H9 (cell line): Measurements from ENCODE around the gene ZNF76. TPM values are rescaled to one million over a fixed set of nuclear protein-coding genes. Genes with fewer than 3 reads are reported as not detected.

ENCODE experiments used
- DNase-seq: peaks from one replicate; pipeline ENCODE4 v3.0.0-alpha.2; 2017
- H2AFZ ChIP-seq: one replicate; pipeline ENCODE4 v1.6.1; 2013; ENCODE audit warnings: mild to moderate bottlenecking, low read length, control low read depth, moderate library complexity
- H2AK5ac ChIP-seq: 2 replicates; pipeline ENCODE4 v1.6.1; 2013; ENCODE audit warnings: low read length, control low read depth, mixed read lengths; ENCODE audit not compliant: insufficient read length
- H2BK120ac ChIP-seq: one replicate; pipeline ENCODE4 v1.6.1; 2013; ENCODE audit warnings: low read depth, mild to moderate bottlenecking, low read length, control low read depth, inconsistent platforms; ENCODE audit not compliant: poor library complexity, severe bottlenecking
- H2BK12ac ChIP-seq: 2 replicates; pipeline ENCODE4 v1.6.1; 2013; ENCODE audit warnings: low read length, control low read depth, mixed read lengths, low read depth; ENCODE audit not compliant: insufficient read length
- H2BK15ac ChIP-seq: 2 replicates; pipeline ENCODE4 v1.6.1; 2013; ENCODE audit warnings: low read depth, low read length, control low read depth
- H2BK20ac ChIP-seq: one replicate; pipeline ENCODE4 v1.6.1; 2013; ENCODE audit warnings: low read depth, mild to moderate bottlenecking, low read length, control low read depth, inconsistent platforms; ENCODE audit not compliant: poor library complexity, severe bottlenecking
- H2BK5ac ChIP-seq: 2 replicates; pipeline ENCODE4 v1.6.1; 2013; ENCODE audit warnings: low read length, control low read depth, mixed read lengths; ENCODE audit not compliant: insufficient read length
- H3K14ac ChIP-seq: 2 replicates; pipeline ENCODE4 v1.6.1; 2013; ENCODE audit warnings: low read length, control low read depth; ENCODE audit not compliant: insufficient read depth
- H3K18ac ChIP-seq: 2 replicates; pipeline ENCODE4 v1.6.1; 2013; ENCODE audit warnings: low read depth, mild to moderate bottlenecking, mixed read lengths, low read length, control low read depth; ENCODE audit not compliant: insufficient read length
- H3K23ac ChIP-seq: 2 replicates; pipeline ENCODE4 v1.6.1; 2013; ENCODE audit warnings: low read length, control low read depth, mixed read lengths, low read depth; ENCODE audit not compliant: insufficient read length
- H3K23me2 ChIP-seq: 2 replicates; pipeline ENCODE4 v1.6.1; 2013; ENCODE audit warnings: low read depth, mild to moderate bottlenecking, mixed read lengths, low read length, control low read depth; ENCODE audit not compliant: insufficient read length, poor library complexity, severe bottlenecking
- H3K27ac ChIP-seq: 2 replicates; pipeline ENCODE4 v1.5.1; 2013; ENCODE audit warnings: low read length, control low read depth, mixed read lengths, low read depth; ENCODE audit not compliant: insufficient read length
- H3K27me3 ChIP-seq: 2 replicates; pipeline ENCODE4 v1.6.1; 2013; ENCODE audit warnings: low read length, control low read depth, inconsistent platforms; ENCODE audit not compliant: insufficient read depth
- H3K4ac ChIP-seq: 2 replicates; pipeline ENCODE4 v1.6.1; 2013; ENCODE audit warnings: low read depth, mild to moderate bottlenecking, control low read depth, inconsistent platforms, low read length, moderate library complexity
- H3K4me1 ChIP-seq: 2 replicates; pipeline ENCODE4 v1.6.1; 2013; ENCODE audit warnings: low read length, control low read depth, inconsistent platforms; ENCODE audit not compliant: insufficient read depth
- H3K4me2 ChIP-seq: 2 replicates; pipeline ENCODE4 v1.6.1; 2013; ENCODE audit warnings: low read length, control low read depth, mixed read lengths; ENCODE audit not compliant: insufficient read length, insufficient read depth
- H3K56ac ChIP-seq: 2 replicates; pipeline ENCODE4 v1.6.1; 2013; ENCODE audit warnings: low read depth, mild to moderate bottlenecking, mixed read lengths, low read length, control low read depth; ENCODE audit not compliant: insufficient read length
- H3K79me1 ChIP-seq: 2 replicates; pipeline ENCODE4 v1.6.1; 2013; ENCODE audit warnings: low read depth, mild to moderate bottlenecking, moderate library complexity, low read length, control low read depth, inconsistent platforms; ENCODE audit not compliant: insufficient read depth, poor library complexity, severe bottlenecking
- H3K79me2 ChIP-seq: 2 replicates; pipeline ENCODE4 v1.6.1; 2013; ENCODE audit warnings: low read length, control low read depth, inconsistent platforms; ENCODE audit not compliant: insufficient read depth
- H3K9ac ChIP-seq: 2 replicates; pipeline ENCODE4 v1.6.1; 2013; ENCODE audit warnings: low read length, control low read depth, mixed read lengths; ENCODE audit not compliant: insufficient read length; ENCODE audit errors: extremely low read depth
- H3K9me3 ChIP-seq: one replicate; pipeline ENCODE4 v1.6.1; 2013; ENCODE audit warnings: low read depth, low read length, inconsistent platforms; ENCODE audit not compliant: control insufficient read depth
- H3T11ph ChIP-seq: one replicate; pipeline ENCODE4 v1.6.1; 2013; ENCODE audit warnings: mild to moderate bottlenecking, low read length, control low read depth, inconsistent platforms
- H4K20me1 ChIP-seq: one replicate; pipeline ENCODE4 v1.6.1; 2013; ENCODE audit not compliant: control insufficient read depth, insufficient read length, insufficient read depth
- H4K5ac ChIP-seq: 2 replicates; pipeline ENCODE4 v1.6.1; 2013; ENCODE audit warnings: low read depth, mild to moderate bottlenecking, mixed read lengths, low read length, control low read depth; ENCODE audit not compliant: insufficient read length
- H4K8ac ChIP-seq: replicated peaks from 2 replicates; pipeline ENCODE4 v1.6.1; 2013; ENCODE audit warnings: low read length, control low read depth, mixed read lengths, low read depth; ENCODE audit not compliant: insufficient read length
- H4K91ac ChIP-seq: 2 replicates; pipeline ENCODE4 v1.6.1; 2013; ENCODE audit warnings: low read depth, mild to moderate bottlenecking, moderate library complexity, mixed read lengths, low read length, control low read depth; ENCODE audit not compliant: insufficient read length
- H3K27ac Mint-ChIP-seq, 3 experiments: 2 replicates in 2 of 3; 3 replicates in 1 of 3; pipeline ENCODE4 v1.8.0; 2020 to 2021; ENCODE audit warnings: mixed read lengths in 3 of 3, mild to moderate bottlenecking in 1 of 3, moderate library complexity in 1 of 3
- H3K27me3 Mint-ChIP-seq: 2 replicates; pipeline ENCODE4 v1.8.0; 2021; ENCODE audit warnings: low read depth, mild to moderate bottlenecking, moderate library complexity, mixed read lengths
- H3K36me3 Mint-ChIP-seq, 3 experiments: 2 replicates in 2 of 3; 3 replicates in 1 of 3; pipeline ENCODE4 v1.8.0; 2020 to 2021; ENCODE audit warnings: low read depth in 3 of 3, mixed read lengths in 3 of 3; ENCODE audit not compliant: insufficient read depth in 1 of 3
- H3K4me1 Mint-ChIP-seq, 2 experiments: 2 replicates each; pipeline ENCODE4 v1.8.0; 2020; ENCODE audit warnings: mixed read lengths in 2 of 2
- H3K4me3 Mint-ChIP-seq, 2 experiments: 2 replicates in 1 of 2; 3 replicates in 1 of 2; pipeline ENCODE4 v1.8.0; 2020 to 2021; ENCODE audit warnings: mild to moderate bottlenecking in 2 of 2, mixed read lengths in 2 of 2, moderate library complexity in 1 of 2
- H3K9me3 Mint-ChIP-seq, 2 experiments: 2 replicates in 1 of 2; 3 replicates in 1 of 2; pipeline ENCODE4 v1.8.0; 2020; ENCODE audit warnings: mild to moderate bottlenecking in 2 of 2, mixed read lengths in 2 of 2, moderate library complexity in 1 of 2
- WGBS: extraction: QIAGEN DNeasy Blood & Tissue Kit; methylation state at CpG from one replicate; pipeline ENCODE4 v1.1.7; 2013; ENCODE audit warnings: missing lambda C conversion rate, low lambda C conversion rate, mixed read lengths; ENCODE audit not compliant: insufficient read length; ENCODE audit errors: extremely low coverage; 5-methylcytosine and 5-hydroxymethylcytosine counted together
- total RNA-seq: library from RNA; stranded (reverse); gene quantifications from 2 replicates; pipeline ENCODE4 v1.2.1, GENCODE V29; 2021
- TF ChIP-seq, protein P1 (sequence below): fragments of 200-600 bp; sonication (generic); conservative IDR thresholded peaks from 3 replicates; pipeline ENCODE4 v1.8.0; 2021; ENCODE audit warnings: antibody characterized with exemption, mild to moderate bottlenecking

Gene ZNF76
- total RNA-seq, 1 experiment from 2014 or later = 21.1 TPM

DNA sequence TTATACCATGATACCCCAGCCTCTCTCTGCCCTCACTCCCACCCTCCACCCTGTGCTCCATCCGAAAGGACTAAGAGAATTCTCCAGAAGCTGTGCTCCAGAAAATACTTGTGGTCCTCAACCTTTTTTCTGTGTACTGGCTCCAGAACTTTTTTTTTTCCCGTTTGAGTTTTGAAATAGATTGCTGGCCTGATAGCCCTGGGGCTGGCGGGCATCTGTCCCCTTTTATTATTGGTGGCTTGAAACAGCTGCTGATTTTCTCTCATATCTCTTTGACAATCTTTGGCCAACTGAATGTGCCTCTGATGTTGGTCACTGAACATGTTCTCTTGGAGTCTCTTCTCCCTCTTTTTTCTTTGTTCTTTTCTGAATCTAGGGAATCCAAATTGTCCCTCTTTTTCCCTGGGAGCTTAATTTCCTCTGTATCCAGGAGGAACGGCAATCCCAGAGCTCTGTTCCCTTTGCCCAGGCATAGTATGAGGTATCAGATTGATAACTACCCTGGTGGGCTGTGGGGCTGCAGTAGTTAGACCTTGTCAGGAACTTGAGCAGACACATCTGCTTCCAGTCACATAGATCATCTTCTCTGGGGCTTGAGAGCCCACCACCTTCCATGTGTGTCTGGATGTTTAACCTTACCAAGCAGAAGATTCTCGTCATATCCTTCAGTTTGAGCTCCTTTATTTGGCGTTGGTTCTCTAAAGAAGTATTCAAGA, 84.5 kb downstream of the ZNF76 start:
- Histone ChIP-seq H3T11ph (no peak overlapping the region), H2BK5ac (no peak overlapping the region), H3K56ac (no peak overlapping the region), H2BK20ac (no peak overlapping the region), H2AFZ (no peak overlapping the region), H3K4ac (no peak overlapping the region), H4K91ac (no peak overlapping the region), H3K23ac (no peak overlapping the region), H3K79me2 (peaks cover 2% of the 10 kb centered on the region; the same call in 1 of the 2 replicates), H3K4me1 (peaks cover 5% of the 10 kb centered on the region; the same call in 1 of the 2 replicates), H3K9ac (no peak overlapping the region), H2BK12ac (no peak overlapping the region), H3K79me1 (no peaks in the 10 kb centered on the region), H4K5ac (no peak overlapping the region), H3K4me2 (no peak overlapping the region), H3K27me3 (no peaks in the 10 kb centered on the region), H3K27ac (no peak overlapping the region), H2BK120ac (no peak overlapping the region), H3K9me3 (no peaks in the 10 kb centered on the region), H3K14ac (no peak overlapping the region), H3K23me2 (peaks cover 5% of the 10 kb centered on the region), H4K8ac (no peak overlapping the region), H2AK5ac (no peak overlapping the region), H4K20me1 (no peaks in the 10 kb centered on the region), H2BK15ac (no peak overlapping the region), H3K18ac (no peak overlapping the region)
- H3K27ac Mint-ChIP-seq = no peak overlapping the region
- TF ChIP-seq, protein P1, sequence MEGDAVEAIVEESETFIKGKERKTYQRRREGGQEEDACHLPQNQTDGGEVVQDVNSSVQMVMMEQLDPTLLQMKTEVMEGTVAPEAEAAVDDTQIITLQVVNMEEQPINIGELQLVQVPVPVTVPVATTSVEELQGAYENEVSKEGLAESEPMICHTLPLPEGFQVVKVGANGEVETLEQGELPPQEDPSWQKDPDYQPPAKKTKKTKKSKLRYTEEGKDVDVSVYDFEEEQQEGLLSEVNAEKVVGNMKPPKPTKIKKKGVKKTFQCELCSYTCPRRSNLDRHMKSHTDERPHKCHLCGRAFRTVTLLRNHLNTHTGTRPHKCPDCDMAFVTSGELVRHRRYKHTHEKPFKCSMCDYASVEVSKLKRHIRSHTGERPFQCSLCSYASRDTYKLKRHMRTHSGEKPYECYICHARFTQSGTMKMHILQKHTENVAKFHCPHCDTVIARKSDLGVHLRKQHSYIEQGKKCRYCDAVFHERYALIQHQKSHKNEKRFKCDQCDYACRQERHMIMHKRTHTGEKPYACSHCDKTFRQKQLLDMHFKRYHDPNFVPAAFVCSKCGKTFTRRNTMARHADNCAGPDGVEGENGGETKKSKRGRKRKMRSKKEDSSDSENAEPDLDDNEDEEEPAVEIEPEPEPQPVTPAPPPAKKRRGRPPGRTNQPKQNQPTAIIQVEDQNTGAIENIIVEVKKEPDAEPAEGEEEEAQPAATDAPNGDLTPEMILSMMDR = no peak
- WGBS = no CpG with 5 or more reads among the region's 6 CpGs
- no peak for DNase-seq
- H3K27me3 Mint-ChIP-seq = no peaks in the 10 kb centered on the region; the same call in 1 of the 2 replicates
- H3K9me3 Mint-ChIP-seq = peaks cover 7 to 9% of the 10 kb centered on the region in 2 experiments; a peak in 3 of 5 replicates
- H3K36me3 Mint-ChIP-seq = peaks cover 9 to 16% (median 12%) of the 10 kb centered on the region in 3 experiments; a peak in 6 of 7 replicates
- H3K4me1 Mint-ChIP-seq = peaks cover 13 to 16% of the 10 kb centered on the region in 2 experiments
- peak overlapping the region; percentile 89 to 91 for H3K4me3 Mint-ChIP-seq

Other genes with a start within 250 kb of the ZNF76 start
- not detected in 2 replicates for gene TCP11, start 118.4 kb upstream of the ZNF76 start, total RNA-seq
- gene SCUBE3, start 45.8 kb upstream of the ZNF76 start, total RNA-seq = 2.2 and 2.7 TPM in 2 replicates
- gene DEF6, start 38.1 kb downstream of the ZNF76 start, total RNA-seq = 5.4 and 5.6 TPM in 2 replicates
- 11.7 and 13.9 TPM in 2 replicates for gene PPARD, start 82.8 kb downstream of the ZNF76 start, total RNA-seq
- 8.4 and 10.9 TPM in 2 replicates for gene FANCE, start 192.6 kb downstream of the ZNF76 start, total RNA-seq
- gene RPL10A, start 208.7 kb downstream of the ZNF76 start, total RNA-seq = 1,826 and 1,830 TPM in 2 replicates
- gene TEAD3, start 237.3 kb downstream of the ZNF76 start, total RNA-seq = 24.3 and 27.0 TPM in 2 replicates